HTR-8/SVneo (cell line): ENCODE measurements around the gene NCEH1.
A peak's percentile ranks its signal among the peaks of the same experiment; 100 is the strongest.
"Not testable (repeated sequence)": the region's sequence is repeated elsewhere in the genome, so short reads cannot be mapped to it uniquely, and the experiment has no call there.

Experiments
- DNase-seq: peaks from one replicate; pipeline ENCODE4 v3.0.0; 2011; ENCODE audit warnings: low spot score, mixed read lengths; ENCODE audit not compliant: insufficient read length
- FAIRE-seq: peaks from 2 replicates; lab custom pipeline; 2011; peaks lifted over from hg19 to GRCh38; lab: Jason Lieb, UNC

The NCEH1 gene

DNA sequence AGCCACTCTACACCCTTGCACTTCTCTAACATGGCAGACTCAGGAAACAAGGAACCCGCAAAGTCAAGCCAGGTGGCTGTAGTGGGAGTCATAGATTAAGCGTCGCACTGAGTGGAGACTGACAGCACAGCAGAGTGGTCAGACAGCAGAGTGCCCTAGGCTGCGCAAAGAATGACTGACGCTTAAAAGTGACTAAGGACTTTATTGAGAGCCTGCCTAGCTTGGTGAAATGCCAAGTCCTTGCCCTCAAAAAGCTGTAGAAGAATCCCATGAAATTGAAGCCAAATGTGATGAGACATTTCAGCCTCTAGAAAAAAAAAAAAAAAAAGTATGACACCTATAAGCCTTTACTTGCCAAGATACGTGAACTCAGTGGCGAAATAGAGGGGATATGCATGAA is 30.2 kb downstream of the NCEH1 start:
- no peak for FAIRE-seq

DNA sequence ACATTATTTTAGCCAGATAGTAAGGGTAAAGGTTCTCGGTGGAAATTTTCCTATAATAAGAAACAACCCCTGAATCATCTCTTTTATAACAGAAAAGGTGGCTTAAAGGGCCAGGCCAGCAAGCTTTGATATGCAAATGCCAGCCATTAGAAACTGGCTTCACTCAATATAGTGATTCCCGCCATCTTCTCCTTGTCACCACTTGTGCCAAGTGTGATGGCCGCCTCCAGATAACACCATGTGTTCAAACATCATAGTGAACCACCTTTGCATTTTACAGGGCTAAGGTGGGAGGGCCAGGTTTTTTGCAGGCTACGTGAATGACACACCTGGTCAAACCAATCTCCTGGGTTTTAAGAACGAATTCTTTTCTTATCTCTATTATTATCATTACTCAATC is 31.3 kb downstream of the NCEH1 start:
- FAIRE-seq: no peak
- no peak for DNase-seq

More for the DNA sequence above, 30.2 kb downstream of the NCEH1 start:
- no peak for DNase-seq

DNA sequence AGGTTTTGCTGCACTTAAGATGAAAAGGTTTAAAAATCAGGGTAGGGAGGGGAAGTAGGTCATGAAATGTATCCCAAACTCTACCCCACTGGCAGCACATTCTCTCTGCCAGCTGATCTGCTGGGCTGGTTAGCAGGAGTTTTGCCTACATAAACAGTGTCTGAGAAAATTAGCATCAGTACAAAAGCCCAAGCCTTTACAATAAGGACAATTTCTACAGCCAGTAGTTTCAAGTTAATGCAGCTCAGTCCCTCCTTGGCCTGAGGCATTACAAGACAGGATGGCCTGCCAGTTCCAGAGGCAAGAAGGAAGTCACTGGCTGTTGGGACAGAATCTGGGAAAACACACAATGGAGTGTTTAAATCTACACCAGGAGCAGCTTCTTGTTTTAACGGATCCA is 32.8 kb downstream of the NCEH1 start:
- FAIRE-seq: no peak
- DNase-seq: no peak

DNA sequence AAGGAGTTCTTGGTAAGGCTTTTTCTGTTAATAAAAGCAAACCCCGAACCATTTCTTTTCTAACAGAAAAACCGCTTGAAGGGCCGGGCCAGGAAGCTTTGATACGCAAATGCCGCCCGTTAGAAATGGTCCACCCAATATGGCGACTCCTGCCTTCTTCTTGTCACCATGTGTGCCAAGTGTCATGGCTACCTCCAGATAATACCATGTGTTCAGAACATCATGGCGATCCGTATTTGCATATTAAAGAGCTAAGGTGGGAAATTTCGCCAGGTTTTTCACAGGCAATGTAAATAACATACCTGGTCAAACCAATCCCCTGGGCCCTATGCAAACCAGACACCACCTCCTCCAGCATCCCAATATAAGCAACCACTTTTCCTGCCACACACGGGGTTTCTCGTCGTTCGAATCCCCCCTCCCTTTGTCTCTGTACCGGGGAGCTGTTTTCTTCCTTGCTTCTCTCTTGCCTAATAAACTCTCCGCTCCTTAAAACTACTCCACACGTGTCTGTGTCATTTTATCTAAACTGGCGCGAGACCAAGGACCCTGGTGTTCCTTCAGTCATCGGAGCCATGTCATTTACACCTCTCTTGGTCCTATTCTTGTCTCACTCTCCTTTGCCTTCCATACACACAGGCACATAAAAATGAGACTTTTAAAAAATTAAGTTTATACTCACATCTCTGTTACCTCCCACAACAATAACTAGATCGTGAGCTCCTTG is 34.5 kb downstream of the NCEH1 start:
- no peak for FAIRE-seq
- no peak for DNase-seq

DNA sequence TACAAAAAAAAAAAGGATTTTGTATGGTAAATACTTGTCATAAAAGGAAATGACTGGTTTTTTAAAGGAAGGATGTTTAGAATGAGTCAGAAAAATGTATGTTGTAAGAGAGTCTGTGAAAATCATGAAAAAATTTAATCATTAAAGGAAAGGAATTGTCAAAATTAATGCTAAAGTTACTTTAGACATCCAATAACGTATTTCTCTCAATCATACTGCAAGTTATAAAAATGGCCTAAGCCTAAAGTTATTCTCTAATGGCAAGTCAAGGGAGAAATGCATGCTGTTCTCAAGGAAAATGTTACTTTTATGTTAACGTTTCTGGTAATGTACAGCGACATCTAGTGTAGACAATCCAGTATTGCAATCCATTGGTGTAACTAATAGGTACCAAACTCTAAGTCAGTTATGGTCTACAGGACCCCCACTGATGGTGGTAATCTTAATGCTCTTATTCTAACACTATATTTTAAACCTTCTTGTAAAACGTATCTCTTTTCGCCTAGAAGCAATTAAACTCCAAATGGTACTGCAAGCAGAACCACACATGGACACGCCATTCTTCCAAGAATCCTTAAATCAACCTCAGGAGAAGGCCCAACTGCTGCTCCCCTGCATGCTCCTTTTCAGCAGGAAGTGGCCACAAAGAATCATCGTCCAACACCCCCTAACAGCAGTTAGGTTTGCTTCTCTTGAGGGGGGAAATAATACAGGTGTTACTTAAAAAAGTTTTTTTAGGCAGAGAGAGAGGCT is 35.2 kb downstream of the NCEH1 start:
- FAIRE-seq: no peak

DNA sequence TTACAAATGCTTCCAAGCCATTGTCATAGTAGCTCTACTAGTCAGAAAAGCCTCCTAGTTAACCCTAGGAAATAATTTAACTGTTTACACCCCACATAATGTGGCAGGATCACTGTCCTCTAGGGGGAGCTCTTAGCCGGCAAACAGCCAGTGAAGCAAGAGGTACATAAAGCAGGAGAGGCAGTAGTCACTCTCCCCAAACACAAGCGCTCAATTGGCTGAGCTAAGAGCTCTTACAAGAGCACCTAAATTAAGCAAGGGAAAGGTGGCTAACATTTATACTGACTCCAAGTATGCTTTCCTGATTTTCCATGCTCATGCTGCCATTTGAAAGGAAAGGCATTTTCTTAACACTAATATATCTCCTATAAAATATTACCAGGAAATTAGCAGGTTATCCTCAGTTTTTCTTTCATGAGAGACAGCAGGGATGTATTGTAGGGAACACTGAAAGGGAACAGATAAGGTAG is 37.6 kb downstream of the NCEH1 start:
- no peak for FAIRE-seq
- DNase-seq: no peak

More for the DNA sequence above, 35.2 kb downstream of the NCEH1 start:
- no peak for DNase-seq

DNA sequence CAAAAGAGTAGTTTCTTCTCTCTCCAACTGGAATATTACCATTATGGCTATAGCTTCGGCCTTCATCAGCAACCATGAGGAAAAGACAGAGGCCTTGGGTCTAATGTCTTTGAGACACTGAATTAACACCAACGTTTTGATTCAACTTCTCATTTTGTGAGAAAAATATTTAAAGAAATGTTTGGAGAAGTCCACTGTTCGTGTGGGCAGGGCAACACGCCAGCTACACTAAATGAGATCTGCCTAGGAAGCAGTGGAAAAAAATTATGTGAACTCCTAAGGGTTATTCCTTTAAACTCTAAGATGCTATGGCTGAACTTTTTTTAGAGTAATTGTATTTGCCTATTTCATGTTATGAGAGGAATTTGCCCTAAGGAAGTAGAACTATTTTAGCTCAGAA is 41.8 kb downstream of the NCEH1 start:
- FAIRE-seq: no peak
- DNase-seq: no peak

DNA sequence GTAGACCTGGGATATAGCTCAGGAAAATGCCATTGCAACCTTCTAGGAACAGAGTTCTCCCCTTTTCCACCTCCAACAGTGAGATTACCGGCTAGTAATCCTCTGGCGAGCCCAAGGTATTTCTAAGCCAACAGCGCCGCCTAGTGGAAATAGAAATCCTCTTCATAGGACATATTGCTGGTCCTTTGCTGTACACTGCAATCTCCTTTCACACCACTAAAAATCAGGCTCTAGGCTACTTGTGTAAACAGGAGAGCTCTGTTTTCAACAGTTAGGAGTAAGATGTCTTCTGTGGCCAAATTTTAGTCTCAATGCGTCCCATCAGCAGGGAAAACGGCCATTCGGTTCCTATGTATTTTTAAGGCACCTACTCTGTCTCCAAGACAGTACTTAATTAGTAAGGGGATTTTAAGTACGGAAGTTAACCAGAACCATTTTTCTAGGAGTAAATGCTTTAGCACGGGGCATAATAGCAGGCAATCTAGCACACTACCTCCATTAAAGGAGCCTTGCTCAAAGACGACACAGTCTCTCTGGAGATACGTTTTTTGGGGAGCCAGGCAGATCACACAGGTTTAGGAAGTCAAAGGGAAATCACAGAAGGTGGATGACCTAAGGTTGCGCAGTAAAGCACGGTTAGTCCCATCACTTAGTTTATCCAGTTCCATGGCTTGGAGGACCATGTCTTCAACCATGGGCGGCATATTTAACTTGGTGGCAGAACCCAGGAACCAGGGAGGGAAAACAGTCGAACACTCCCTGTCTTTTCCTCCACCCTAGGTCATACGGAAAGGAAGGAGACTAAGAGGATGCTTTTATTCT is 43.8 kb downstream of the NCEH1 start:
- DNase-seq: peak; percentile 68
- FAIRE-seq: no peak

DNA sequence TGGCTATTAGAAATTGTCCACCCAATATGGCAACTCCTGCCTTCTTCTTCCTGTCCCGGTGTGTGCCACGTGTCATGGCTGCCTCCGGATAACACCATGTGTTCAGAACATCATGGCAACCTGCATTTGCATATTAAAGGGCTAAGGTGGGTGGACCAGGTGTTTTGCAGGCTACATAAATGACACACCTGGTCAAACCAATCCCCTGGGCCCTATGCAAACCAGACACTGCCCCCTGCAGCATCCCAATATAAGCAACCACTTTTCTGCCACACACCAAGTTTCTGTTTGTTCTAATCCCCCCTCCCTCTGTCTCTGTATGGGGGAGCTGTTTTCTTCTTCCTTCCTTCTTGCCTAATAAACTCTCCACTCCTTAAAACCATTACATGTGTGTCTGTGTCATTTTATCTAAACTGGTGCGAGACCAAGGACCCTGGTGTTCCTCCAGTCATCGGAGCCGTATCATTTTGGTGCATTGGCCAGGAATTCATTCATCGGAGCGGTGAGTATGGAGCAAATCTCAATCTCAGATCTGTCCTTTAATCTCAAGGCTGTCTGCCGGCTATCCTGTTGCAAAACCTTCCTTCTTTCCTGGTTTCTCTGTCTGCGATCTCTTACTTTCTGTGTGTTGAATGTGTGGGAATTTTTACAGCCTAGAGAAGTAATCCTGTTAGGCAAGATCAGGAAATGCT is 44.5 kb downstream of the NCEH1 start:
- FAIRE-seq (no peak), DNase-seq (no peak)

DNA sequence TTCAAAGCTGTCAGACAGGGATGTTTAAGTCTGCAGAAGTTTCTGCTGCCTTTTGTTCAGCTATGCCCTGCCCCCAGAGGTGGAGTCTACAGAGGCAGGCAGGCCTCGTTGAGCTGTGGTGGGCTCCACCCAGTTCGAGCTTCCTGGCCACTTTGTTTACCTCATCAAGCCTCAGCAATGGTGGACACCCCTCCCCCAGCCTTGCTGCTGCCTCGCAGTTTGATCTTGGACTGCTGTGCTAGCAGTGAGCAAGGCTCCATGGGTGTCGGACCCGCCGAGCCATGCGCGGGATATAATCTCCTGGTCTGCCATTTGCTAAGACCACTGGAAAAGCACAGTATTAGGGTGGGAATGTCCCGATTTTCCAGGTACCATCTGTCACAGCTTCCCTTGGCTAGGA is 45.4 kb downstream of the NCEH1 start:
- not testable (repeated sequence) for FAIRE-seq, DNase-seq

DNA sequence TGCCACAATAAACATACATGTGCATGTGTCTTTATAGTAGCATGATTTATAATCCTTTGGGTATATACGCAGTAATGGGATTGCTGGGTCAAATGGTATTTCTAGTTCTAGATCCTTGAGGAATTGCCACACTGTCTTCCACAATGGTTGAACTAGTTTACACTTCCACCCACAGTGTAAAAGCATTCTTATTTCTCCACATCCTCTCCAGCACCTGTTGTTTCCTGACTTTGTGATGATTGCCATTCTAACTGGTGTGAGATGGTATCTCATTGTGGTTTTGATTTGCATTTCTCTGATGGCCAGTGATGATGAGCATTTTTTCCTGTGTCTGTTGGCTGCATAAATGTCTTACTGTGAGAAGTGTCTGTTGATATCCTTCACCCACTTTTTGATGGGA is 50.4 kb downstream of the NCEH1 start:
- not testable (repeated sequence) for DNase-seq, FAIRE-seq

DNA sequence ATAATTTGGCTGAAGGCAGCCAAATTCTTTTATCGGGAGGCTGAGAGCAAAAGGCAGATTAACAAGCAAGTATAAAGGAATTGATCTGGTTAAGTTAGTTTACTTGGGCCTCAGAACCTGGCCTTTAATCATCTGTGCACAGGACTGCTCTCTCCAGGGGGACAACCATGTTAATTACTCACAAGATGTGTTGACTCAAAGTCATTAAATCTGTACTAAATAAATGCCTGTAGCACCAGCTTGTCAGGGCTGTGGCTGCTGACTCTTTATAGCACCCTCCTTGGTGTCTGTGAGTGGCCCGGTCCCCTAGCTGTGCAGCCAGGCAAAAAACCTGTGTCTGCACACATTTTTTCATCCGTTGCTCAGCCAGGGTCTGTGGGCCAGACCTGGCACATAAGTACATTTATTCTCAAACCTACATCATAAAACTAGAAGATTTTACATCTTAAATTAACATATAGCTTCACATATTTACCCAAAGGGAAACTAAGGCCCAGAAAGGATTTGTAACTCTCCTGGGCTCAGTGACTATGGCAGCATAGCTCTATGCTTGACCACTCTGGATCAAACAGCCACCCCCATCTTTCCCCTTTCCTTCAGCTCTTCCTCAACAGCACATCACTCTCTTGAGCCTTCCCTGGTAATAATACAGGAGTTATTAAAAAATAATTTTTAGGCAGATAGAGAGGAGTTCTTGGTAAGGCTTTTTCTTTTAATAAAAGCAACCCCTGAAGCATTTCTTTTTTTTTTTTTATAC is 51.4 kb downstream of the NCEH1 start:
- FAIRE-seq (no peak), DNase-seq (no peak)

DNA sequence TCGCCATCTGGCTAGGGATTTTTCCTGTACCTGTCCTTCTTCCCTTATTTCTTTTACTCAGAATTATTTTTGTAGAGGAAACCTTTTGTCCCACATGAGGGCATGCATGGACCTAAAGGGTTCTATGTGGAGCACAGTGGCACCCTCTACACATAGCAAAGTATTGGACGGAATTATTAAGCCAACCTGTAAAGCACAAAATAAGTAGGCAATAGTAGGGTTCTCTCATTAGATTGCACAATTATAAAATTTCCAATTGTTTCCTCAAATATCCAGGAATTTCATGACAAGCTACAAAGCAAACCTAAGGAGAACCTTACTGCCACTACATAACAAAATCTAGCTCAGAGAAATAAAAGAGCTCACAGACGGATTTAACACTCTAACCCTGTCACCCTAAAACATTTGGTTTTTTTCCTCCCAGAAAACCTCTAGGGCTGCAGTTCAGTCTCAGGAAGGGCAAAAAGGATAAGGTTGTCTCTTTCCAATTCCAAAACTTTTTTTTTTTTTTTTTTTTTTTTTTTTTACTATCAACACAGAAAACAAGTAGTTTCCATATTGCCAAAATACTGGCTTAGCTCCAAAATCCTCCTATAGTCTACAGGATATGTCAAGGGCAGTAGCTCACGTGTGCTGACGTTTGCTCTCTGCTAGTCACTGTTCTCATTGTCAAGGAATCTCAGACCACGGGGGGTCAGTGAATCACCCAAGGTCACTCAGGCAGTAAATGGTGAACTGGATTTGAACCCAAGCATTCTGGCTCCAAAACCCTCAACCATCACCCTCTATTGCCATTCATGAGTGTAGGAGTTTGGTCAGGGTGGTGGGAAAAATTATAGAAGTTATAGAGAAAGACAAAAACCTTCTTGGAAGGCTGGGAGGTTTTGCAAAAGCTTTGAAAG is 52.3 kb downstream of the NCEH1 start:
- FAIRE-seq (no peak), DNase-seq (peak; percentile 86)

DNA sequence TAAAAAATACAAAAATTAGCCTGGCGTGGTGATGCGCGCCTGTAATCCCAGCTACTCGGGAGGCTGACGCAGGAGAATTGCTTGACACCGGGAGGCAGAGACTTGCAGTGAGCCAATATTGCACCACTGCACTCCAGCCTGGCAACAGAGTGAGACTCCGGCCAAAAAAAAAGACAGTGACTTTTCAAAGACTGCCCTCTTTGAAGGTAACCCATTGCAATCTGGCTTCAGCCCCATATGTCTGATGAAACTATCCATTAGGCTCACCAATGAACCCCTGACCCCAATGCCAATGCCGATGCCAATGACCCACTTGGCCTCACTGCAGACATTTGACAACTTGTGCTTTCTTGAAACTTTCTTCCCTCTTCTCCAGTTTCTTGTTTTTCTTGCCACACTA is 54.3 kb downstream of the NCEH1 start:
- FAIRE-seq (no peak), DNase-seq (no peak)

DNA sequence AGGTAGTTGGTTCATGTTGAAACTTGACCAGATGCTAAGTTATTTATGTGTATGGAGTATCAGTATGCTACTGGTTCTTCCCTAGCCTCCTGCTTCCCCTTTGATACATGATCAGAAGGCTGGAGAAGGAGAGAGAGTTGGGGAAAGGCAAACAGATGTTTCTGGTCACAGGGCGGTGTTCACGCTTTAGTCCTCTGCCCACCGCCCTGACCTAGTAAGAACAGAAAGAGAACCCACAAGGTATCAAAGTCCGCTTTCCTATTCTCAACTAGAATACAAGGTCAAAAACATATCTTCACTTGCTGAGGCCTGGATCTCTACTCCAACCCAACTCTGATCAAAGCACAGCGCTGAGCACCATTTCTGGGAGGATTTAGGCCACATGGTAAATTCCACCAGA is 55.5 kb downstream of the NCEH1 start:
- DNase-seq (no peak), FAIRE-seq (no peak)

DNA sequence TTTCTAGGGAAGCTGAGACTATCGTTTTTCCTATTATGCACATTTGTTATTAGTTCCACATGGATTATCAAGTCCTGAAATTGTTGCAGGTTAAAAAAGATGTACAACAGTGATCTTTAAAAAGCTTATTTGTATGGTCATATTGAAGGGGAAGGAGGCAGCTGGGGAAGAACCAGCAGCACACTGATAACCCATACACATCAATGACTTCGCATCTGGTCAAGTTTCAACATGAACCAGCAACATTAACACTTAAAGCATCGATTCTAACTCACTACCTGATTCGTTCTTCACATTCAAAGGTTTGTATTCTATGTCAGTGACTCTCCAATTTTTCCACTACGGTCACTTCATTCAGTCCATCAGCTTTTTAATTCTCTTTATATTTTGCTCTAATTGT is 56.4 kb downstream of the NCEH1 start:
- no peak for DNase-seq
- no peak for FAIRE-seq

DNA sequence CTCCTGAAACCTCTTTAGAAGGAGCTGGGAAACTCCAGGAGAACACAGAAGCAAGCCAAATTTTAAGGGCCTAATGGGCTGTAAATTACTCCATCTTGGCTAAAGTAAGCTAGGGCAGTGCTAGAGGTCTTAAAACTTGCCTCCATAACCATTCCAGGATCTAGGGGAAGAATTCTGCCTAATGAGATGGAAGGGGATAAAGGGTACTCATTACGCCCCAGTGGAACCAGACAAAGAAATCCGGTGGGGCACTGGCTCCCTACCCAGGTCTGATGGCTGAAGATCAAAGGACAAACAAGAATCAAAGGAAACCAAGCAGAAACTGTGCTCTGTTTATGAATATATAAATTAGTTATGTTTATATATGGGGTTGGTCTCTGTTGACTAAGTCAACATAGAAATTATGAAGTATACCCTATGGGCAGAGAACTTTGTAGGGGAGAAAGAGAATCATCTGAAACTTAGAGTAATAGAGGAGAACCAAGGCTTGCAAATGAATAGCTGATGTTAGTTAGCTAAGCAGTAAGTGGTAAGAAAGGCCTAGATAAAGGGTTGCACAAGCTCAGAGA is 57.8 kb downstream of the NCEH1 start:
- DNase-seq (no peak), FAIRE-seq (no peak)

DNA sequence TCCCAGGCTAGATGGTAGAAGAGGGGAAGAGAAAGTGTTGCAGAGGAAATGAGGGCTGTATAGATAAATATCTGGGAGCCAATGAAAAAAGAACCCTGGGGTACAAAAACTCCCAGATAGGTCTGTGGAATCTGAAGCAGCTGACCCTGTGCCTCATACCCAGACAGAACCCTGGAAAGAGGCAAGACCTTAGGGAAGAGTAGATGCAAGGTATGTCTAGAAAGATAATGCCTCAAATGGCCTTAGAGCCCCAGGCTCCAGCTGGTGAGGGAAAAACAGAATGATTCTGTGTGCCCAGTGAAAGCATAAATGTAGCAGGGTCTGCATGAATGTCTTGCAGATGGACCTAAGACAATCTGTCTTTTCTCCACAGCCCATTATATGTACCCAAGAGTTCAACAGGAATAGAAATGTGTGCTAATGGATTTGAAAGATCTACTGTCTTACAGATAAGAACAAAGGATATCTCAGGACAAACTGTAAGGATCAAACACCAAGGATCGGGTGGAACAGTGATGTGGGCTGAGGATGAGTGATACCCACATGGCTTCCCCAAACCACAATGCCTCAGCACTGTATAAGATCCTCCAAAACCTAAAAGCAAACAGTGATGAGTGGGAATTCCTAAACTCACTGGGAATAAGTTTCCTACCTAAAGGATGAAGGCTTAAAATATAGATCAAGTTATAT is 58.8 kb downstream of the NCEH1 start:
- FAIRE-seq: no peak
- no peak for DNase-seq
